Measurements from ENCODE around the gene PPP2R2B.

PPP2R2B gene

GRCh38 chr5:146707316-146707715 is 171.2 kb downstream of the PPP2R2B start:
- in situ Hi-C loops (cut with MboI; ENCODE audit: low sequenced_read_pairs) = no loop called here

DNA sequence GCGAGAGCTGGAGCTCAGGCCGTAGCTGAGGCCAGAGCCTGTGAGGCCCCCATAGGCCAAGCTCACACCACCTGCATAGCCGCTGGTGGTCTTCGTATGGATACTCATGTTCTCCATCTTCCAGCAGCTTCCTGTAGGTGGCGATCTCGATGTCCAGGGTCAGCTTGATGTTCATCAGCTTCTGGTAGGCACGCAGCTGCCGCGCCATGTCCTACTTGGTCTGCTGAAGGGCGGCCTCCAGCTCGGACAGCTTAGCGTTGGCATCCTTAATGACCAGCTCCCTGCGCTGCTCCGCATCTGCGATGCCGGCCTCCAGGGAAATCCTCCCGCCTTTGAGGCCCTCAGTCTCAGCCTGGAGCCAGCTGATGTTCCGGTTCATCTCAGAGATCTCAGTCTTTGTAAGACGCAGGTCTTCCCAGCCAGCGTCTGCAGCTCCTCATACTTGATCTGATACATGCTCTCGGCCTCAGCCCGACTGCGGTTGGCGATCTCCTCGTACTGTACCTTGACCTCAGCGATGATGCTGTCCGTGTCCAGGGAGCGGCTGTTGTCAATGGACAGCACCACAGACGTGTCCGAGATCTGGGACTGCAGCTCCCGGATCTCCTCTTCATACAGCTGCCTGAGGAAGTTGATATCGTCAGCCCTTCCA is 172.1 kb downstream of the PPP2R2B start:
- in situ Hi-C loops (cut with MboI; ENCODE audit: low sequenced_read_pairs) = no loop called here

DNA sequence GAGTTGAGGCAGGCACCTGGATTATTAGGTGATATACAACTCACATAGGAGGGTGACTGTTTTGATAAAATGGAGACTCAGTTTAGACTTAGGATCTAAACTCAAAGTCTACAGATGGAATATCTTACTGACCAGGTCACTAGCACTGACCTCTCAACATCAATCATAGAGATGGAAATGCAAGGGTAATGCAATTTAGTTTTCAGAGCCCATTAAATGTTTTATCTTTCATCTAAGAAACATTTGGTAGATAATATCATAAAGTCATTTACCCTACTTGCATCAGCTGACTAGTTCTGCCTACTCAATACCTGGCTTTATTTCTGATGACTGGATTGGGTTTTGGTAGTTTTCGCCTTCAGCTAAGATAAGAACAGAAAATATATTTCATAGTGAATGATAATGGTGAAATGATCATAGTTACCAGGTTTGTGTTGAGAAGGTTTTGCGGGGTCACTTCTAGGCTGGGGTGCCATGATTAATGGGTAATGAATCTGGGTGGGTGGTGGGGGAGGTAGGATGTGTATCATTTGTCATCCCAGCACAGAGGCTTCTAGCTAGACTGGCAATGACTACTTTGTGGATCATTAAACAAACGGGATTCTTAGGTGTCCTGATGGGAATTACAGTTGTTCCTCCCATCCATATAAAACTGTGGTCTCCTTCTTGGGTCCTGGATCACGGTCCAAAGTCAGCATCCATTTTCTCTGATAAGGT is 173.4 kb downstream of the PPP2R2B start:
- in situ Hi-C loops (cut with MboI; ENCODE audit: low sequenced_read_pairs) = no loop called here

- in situ Hi-C loops (cut with MboI; ENCODE audit: low sequenced_read_pairs) = no loop called here
These were observed 174.7 kb downstream of the PPP2R2B start for GRCh38 chr5:146703899-146704298.

GRCh38 chr5:146703499-146703898 is 175.1 kb downstream of the PPP2R2B start:
- in situ Hi-C loops (cut with MboI; ENCODE audit: low sequenced_read_pairs) = no loop called here

DNA sequence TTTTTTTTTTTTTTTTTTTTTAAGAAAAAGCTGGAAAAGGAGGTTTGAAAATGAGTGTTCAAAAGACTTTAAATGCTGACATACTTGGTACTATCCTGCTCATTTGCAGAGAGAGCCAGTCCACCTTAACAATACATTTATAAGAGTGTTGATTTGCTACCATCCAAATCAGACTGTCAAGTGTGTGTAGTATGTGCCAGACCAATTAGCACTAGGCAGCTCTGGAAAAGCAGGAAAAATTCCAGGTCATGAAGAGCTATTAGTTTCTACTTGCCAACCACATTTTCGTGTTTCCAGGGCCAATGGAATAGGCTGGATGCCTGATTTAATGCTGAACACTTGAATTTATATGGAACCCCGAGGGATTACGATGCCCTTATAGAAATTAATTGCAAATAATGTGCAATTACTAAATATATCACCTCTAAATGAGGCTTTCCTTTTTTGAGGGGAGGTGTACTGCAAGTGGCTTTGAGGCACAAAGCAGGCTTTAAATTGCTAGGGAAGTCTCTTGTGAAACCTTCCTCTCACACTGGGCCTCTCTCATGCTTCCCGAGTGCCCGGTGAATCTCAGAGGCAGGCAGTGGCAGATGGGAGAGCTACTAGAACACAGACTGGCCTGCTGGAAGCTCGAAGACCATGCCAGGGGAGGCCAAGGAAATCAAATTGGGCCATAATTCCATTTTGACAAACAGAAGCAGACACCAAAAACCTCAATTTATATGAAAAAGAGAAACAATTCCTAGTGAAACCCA is 178.7 kb downstream of the PPP2R2B start:
- in situ Hi-C loops (cut with MboI; ENCODE audit: low sequenced_read_pairs) = no loop called here

DNA sequence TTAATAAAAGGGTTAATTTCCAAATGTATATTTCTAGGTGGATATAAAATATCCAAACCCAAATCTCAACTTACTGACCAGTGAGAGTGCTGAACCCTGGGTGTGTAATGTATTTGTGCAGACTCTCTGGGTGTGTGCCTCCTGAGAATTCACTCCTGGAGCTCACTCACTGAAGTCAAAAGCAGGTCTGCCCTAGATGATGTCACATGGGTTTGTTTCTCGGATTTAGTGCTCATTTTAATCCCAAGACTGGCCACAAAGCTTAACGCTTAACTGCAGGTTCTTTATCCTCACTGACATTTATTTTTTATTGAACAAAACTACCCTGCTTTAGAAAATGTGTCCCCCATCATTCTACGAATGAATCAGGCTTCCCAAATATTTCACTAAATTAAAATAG is 179.4 kb downstream of the PPP2R2B start:
- in situ Hi-C loops (cut with MboI; ENCODE audit: low sequenced_read_pairs) = no loop called here

GRCh38 chr5:146698651-146699050 is 179.9 kb downstream of the PPP2R2B start:
- in situ Hi-C loops (cut with MboI; ENCODE audit: low sequenced_read_pairs) = no loop called here

- in situ Hi-C loops (cut with MboI; ENCODE audit: low sequenced_read_pairs) = no loop called here
These were observed 181.3 kb downstream of the PPP2R2B start for GRCh38 chr5:146697211-146697610.

GRCh38 chr5:146695646-146696045 is 182.9 kb downstream of the PPP2R2B start:
- in situ Hi-C loops (cut with MboI; ENCODE audit: low sequenced_read_pairs) = no loop called here

GRCh38 chr5:146690880-146691355 is 187.6 kb downstream of the PPP2R2B start:
- in situ Hi-C loops (cut with MboI; ENCODE audit: low sequenced_read_pairs) = no loop called here

- in situ Hi-C loops (cut with MboI; ENCODE audit: low sequenced_read_pairs) = no loop called here
These were observed 190.9 kb downstream of the PPP2R2B start for GRCh38 chr5:146687630-146688029.

- in situ Hi-C loops (cut with MboI; ENCODE audit: low sequenced_read_pairs) = no loop called here
These were observed 194.7 kb downstream of the PPP2R2B start for GRCh38 chr5:146683861-146684260.

GRCh38 chr5:146682899-146683532 is 195.5 kb downstream of the PPP2R2B start:
- in situ Hi-C loops (cut with MboI; ENCODE audit: low sequenced_read_pairs) = no loop called here

GRCh38 chr5:146681585-146682105 is 196.9 kb downstream of the PPP2R2B start:
- in situ Hi-C loops (cut with MboI; ENCODE audit: low sequenced_read_pairs) = no loop called here

DNA sequence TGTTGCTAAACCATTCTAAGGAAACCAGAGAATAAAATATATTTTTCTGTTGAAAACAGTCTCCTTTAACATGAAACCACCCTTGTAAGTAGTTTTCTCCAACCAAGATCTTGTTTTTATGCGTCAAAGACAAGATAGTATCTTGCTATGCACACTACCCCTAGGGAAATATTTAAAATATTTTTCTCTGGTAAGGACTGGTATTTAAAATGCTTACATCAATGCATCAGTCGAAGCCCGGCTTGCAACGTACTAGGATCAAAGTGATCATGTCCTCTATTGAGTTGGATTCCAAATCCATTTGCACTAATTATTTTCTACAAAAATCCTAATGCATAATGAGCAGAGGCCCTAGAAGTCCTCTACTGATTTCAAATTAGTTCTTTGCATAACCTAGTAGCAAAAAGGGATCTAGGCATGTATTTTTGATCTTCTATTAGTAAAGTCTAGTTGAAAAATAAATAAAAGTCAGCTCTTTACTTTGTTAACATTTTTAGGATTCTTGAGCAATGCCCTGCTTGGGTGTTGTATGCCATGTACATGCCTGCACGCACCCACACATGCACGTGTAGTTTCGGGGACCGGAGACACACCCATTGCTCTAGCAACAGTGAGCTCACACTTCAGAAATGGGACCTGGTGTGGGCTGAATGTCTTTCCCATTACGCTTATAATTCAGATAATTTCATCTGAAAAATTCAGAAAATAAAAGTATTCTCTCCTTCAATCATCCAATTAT is 197.5 kb downstream of the PPP2R2B start:
- in situ Hi-C loops (cut with MboI; ENCODE audit: low sequenced_read_pairs) = no loop called here

GRCh38 chr5:146675636-146676035 is 202.9 kb downstream of the PPP2R2B start:
- in situ Hi-C loops (cut with MboI; ENCODE audit: low sequenced_read_pairs) = no loop called here

- in situ Hi-C loops (cut with MboI; ENCODE audit: low sequenced_read_pairs) = no loop called here
These were observed 205.7 kb downstream of the PPP2R2B start for GRCh38 chr5:146672866-146673265.

DNA sequence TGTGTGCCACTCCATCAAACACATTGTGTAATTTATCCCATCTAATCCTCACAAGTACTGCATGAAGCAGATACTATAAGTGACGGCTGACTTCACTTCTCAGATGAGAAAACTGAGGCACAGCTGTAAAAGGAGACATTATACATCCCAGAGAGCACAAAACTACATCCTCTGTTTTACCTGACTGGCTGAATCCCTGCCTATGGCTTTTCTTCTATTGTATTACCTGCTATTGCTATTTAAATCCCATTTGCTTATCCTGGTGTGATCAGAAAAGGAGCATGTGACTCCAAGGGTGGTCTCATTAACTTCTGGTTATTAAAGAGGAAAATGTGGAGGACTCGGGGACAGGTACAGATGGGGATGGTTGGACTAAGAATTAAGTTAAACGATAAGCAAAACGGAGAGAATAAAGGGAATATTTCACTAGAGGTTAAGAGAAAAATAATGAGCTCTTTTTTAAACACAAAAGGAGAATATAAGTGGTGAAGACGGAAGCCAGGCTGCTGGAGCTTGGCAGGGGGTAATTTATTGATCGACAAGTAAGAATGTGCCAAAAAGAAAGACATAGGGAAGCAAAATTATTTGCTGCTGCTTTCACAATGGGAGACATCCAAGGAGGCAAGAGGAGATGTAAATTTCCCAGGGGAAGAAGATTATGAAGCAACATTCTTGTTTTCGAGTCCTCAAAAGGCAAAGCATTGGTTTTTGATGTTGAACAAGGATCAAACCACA is 206.8 kb downstream of the PPP2R2B start:
- in situ Hi-C loops (cut with MboI; ENCODE audit: low sequenced_read_pairs) = no loop called here

- in situ Hi-C loops (cut with MboI; ENCODE audit: low sequenced_read_pairs) = no loop called here
These were observed 208.9 kb downstream of the PPP2R2B start for GRCh38 chr5:146669656-146670055.

Data from HL-60/S4 (cell line).